Measurements from ENCODE around the gene SH3RF3.

SH3RF3 gene

DNA sequence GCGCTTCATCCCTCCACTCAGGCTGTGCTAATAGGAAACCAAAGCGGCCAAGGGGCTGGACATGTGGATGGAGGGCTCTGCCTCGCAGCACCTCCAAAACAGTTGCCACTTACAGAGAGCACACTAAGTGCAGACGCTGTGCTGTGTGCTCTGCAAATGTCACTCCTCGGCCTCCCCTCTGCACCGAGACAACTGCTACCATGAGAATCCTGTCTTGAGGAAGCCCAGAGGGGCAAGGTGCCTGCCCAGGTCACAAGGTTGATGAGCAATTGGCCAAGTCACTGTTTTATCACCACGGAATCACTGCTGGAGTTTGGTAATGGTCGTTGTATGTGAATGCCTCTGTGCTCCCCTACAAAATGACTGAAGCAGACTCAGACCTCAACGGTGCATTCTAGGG lies 352.6 kb downstream of the SH3RF3 start:
- H3K4me3 ChIP-seq (ENCODE audit: low read depth, low read length) = no peak overlapping the region
- TF ChIP-seq, protein P1, sequence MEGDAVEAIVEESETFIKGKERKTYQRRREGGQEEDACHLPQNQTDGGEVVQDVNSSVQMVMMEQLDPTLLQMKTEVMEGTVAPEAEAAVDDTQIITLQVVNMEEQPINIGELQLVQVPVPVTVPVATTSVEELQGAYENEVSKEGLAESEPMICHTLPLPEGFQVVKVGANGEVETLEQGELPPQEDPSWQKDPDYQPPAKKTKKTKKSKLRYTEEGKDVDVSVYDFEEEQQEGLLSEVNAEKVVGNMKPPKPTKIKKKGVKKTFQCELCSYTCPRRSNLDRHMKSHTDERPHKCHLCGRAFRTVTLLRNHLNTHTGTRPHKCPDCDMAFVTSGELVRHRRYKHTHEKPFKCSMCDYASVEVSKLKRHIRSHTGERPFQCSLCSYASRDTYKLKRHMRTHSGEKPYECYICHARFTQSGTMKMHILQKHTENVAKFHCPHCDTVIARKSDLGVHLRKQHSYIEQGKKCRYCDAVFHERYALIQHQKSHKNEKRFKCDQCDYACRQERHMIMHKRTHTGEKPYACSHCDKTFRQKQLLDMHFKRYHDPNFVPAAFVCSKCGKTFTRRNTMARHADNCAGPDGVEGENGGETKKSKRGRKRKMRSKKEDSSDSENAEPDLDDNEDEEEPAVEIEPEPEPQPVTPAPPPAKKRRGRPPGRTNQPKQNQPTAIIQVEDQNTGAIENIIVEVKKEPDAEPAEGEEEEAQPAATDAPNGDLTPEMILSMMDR (IDR thresholded peaks at IDR 0.05; ENCODE audit: low read depth, low read length, missing control alignments) = no peak
- DNase-seq (ENCODE audit: low read depth) = no peak

DNA sequence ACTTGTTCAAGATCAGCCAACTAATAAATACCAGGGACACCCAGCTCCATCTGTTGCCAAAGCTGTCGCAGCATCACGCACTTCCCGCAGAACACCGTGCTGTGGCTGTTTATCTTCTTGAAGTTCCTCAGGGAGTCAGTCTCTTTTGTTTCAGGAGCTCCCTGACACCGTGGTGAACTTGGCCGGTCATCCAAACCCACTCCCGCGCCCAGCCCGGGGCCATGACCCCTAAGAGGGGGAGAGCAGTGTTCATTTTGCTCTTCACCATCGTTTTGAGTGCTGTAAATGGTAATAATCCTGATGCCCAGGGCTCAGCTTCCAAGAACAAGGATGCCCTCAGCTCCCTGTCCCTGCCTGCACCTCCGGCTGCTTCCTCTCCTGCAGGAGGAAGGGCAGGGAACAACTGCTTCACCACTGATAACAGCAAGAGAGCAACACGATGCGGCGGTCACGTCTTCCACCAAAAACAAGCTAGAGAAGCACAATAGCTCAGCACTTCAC lies 353.4 kb downstream of the SH3RF3 start:
- DNase-seq (ENCODE audit: low read depth) = no peak
- no peak overlapping the region for H3K4me3 ChIP-seq (ENCODE audit: low read depth, low read length)
- TF ChIP-seq, protein P1 (IDR thresholded peaks at IDR 0.05; ENCODE audit: low read depth, low read length, missing control alignments) = no peak

DNA sequence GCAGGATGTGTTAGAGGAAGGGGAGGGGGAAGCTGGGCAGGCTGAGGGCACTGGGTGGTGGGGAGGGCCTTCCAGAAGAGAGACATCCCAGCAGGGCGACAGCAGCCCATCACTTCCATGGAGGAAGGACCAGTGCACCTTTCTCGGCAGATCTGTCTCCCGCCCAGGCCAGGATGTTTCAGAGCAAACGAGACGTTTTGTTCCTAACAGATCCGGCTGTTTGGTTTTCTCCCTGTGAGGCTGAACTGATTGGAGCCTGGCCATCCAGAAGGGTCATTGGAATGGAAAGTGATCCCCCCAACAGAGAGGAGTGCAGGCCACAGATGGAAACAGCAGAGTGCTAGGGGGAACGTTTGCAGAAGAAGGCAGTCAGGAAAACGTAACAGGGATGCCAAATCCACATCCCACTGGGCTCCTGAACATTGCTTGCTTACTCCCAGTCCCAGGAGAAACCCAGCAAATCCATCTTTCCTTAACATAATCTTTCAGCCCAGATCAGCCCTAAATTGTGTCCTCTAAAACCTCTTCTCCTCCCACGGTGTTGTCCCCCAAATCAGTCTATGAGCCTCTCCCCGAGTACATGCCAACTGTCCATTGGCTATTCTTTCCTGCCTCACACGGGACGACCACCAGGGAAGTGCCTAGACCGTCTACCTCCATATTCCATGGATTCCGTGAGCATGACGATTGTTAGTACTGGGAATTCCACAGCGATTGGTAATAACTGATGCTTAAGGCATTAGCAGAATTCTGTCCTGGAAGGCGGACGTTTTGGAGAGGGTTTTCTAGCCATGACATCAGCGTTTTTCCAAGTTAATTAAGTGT lies 357.9 kb downstream of the SH3RF3 start:
- H3K4me3 ChIP-seq (ENCODE audit: low read depth, low read length) = no peak overlapping the region
- TF ChIP-seq, protein P1 (IDR thresholded peaks at IDR 0.05; ENCODE audit: low read depth, low read length, missing control alignments) = no peak
- no peak for DNase-seq (ENCODE audit: low read depth)

DNA sequence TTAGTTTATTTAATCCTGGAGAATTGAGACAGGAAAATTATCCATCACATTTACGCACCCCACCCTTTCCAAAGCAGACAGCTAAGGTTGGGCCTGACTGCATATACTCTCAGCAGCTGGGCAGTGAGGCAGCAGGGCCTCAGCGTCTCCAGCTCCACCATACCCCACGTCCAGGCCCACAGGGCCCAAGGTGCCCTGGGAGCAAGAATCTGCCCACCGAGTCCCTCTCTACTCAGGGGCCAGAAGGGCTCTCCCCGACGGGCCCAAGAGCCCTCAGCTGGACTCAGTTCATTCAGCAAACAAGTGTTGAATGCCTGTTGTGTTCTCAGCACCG lies 358.5 kb downstream of the SH3RF3 start:
- TF ChIP-seq, protein P1 (IDR thresholded peaks at IDR 0.05; ENCODE audit: low read depth, low read length, missing control alignments) = no peak
- no peak overlapping the region for H3K4me3 ChIP-seq (ENCODE audit: low read depth, low read length)
- no peak for DNase-seq (ENCODE audit: low read depth)

DNA sequence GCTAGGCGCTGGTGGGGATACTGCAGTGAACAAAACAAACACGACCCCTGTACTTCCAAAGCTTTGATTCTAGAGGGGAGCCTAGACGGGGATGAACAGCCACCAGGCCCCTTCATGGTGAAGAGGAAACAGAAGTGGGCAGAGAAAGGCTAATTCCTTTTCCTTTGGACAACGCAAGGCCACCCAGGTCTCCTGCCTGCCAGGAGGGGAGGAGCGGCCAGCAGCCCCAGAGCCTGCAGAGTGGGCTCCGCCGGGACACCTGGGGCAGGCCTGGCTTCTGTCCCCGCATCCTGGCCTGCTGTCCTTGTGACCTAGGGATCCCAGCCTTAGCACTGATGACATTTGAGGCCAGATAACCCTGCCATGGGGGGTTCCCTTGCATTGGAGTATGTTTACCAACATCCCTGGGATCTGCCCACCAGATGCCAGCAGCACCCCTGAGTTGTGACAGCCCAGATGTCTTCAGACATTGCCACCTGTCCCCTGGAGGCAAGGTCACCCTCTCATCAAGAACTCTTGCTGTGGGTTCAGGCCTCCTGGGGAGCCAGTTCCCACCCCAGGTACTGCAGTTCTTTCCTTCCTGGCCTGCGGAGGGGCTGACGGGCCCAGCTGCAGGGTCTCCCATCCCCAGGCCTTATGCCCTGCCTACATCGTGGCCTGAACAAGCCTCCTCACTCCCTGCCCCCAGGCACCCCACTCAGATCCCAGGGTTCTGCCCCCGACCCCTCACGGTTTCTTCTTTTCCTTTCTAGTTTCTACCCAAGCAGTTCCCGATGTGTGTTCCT lies 359.1 kb downstream of the SH3RF3 start:
- no peak overlapping the region for H3K4me3 ChIP-seq (ENCODE audit: low read depth, low read length)
- TF ChIP-seq, protein P1 (IDR thresholded peaks at IDR 0.05; ENCODE audit: low read depth, low read length, missing control alignments) = no peak
- DNase-seq (ENCODE audit: low read depth) = no peak

DNA sequence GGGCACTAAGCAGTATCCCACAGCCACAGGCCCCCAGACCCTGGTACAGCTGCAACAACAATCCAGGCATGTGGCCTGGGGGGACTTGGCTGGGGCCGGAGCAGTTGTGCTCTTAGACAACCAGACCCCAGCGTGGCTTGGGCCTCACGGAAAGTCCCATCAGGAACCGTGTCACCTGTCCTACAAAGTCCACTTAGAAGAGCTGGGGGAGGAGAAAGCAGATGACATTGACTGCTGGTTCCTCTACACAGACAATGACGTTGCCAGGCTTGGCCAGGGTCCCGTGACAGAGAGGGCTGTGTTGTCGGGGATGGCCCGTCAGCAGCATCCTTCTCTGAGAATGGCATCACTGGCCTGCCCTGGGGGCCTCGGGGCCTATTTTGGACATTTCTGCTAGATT lies 360.3 kb downstream of the SH3RF3 start:
- TF ChIP-seq, protein P1 (IDR thresholded peaks at IDR 0.05; ENCODE audit: low read depth, low read length, missing control alignments) = no peak
- no peak for DNase-seq (ENCODE audit: low read depth)

More for the DNA sequence above, 360.3 kb downstream of the SH3RF3 start:
- no peak overlapping the region for H3K4me3 ChIP-seq (ENCODE audit: low read depth, low read length)
